GM19452 (cell line): ENCODE results near the gene TRAPPC3.

Experiments used
- ATAC-seq: cut with Tn5 transposase; IDR thresholded peaks from one replicate; pipeline ENCODE4 v1.9.1; 2021; ENCODE audit not compliant: unreplicated experiment

Gene TRAPPC3

GRCh38 chr1:36087233-36088123, 61.8 kb downstream of the TRAPPC3 start:
- ATAC-seq = no peak
